ENCODE data around the gene CRELD2.

CRELD2 gene

DNA sequence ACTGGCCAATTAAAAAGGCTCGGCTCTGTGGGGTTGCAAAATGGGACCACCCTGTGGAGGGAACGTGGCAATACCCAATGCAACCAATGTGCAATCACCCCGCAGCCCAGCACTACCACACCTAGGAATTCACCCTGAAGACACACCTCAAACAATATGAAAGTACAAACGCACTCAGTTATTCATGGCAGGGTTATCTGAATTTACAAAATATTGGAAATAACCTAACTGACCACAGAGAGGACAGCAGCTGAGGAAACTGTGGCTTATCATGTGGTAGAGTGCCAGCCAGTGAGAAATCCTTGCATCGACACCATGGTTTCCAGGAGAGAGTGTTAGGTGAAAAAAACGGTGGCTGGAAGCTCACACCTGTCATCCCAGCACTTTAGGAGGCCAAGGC lies 18.9 kb upstream of the CRELD2 start:
- no peak for DNase-seq
- H3K27ac ChIP-seq: no peak overlapping the region
- TF ChIP-seq, protein P1, sequence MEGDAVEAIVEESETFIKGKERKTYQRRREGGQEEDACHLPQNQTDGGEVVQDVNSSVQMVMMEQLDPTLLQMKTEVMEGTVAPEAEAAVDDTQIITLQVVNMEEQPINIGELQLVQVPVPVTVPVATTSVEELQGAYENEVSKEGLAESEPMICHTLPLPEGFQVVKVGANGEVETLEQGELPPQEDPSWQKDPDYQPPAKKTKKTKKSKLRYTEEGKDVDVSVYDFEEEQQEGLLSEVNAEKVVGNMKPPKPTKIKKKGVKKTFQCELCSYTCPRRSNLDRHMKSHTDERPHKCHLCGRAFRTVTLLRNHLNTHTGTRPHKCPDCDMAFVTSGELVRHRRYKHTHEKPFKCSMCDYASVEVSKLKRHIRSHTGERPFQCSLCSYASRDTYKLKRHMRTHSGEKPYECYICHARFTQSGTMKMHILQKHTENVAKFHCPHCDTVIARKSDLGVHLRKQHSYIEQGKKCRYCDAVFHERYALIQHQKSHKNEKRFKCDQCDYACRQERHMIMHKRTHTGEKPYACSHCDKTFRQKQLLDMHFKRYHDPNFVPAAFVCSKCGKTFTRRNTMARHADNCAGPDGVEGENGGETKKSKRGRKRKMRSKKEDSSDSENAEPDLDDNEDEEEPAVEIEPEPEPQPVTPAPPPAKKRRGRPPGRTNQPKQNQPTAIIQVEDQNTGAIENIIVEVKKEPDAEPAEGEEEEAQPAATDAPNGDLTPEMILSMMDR (IDR thresholded peaks at IDR 0.05; ENCODE audit: low read depth, low read length): no peak
- no peaks in the 10 kb centered on the region for H3K9me3 ChIP-seq (ENCODE audit: severe bottlenecking)
- no peak overlapping the region for H3K4me3 ChIP-seq (ENCODE audit: low read depth, low read length)
- peaks cover 37% of the 10 kb centered on the region for H3K36me3 ChIP-seq
- no peaks in the 10 kb centered on the region for H3K27me3 ChIP-seq (ENCODE audit: insufficient read depth, low read depth, severe bottlenecking)

- TF ChIP-seq, protein P1 (IDR thresholded peaks at IDR 0.05; ENCODE audit: low read depth, low read length): no peak
- H3K36me3 ChIP-seq: peaks cover 37% of the 10 kb centered on the region
- H3K4me3 ChIP-seq (ENCODE audit: low read depth, low read length): no peak overlapping the region
- H3K27me3 ChIP-seq (ENCODE audit: insufficient read depth, low read depth, severe bottlenecking): no peaks in the 10 kb centered on the region
- H3K9me3 ChIP-seq (ENCODE audit: severe bottlenecking): no peaks in the 10 kb centered on the region
- DNase-seq: no peak
- H3K27ac ChIP-seq: no peak overlapping the region
Measured at GRCh38 chr22:49900441-49901230, 17.8 kb upstream of the CRELD2 start.

- no peak overlapping the region for H3K4me3 ChIP-seq (ENCODE audit: low read depth, low read length)
- TF ChIP-seq, protein P1 (IDR thresholded peaks at IDR 0.05; ENCODE audit: low read depth, low read length): no peak
- H3K36me3 ChIP-seq: peaks cover 37% of the 10 kb centered on the region
- H3K27ac ChIP-seq: no peak overlapping the region
- no peaks in the 10 kb centered on the region for H3K27me3 ChIP-seq (ENCODE audit: insufficient read depth, low read depth, severe bottlenecking)
- DNase-seq: no peak
- no peaks in the 10 kb centered on the region for H3K9me3 ChIP-seq (ENCODE audit: severe bottlenecking)
Measured at GRCh38 chr22:49901457-49901856, 17.0 kb upstream of the CRELD2 start.

GRCh38 chr22:49903322-49904039 lies 15.0 kb upstream of the CRELD2 start:
- H3K27me3 ChIP-seq (ENCODE audit: insufficient read depth, low read depth, severe bottlenecking): no peaks in the 10 kb centered on the region
- no peak for DNase-seq
- no peaks in the 10 kb centered on the region for H3K9me3 ChIP-seq (ENCODE audit: severe bottlenecking)
- no peak overlapping the region for H3K27ac ChIP-seq
- H3K36me3 ChIP-seq: peaks cover 44% of the 10 kb centered on the region
- no peak overlapping the region for H3K4me3 ChIP-seq (ENCODE audit: low read depth, low read length)
- TF ChIP-seq, protein P1 (IDR thresholded peaks at IDR 0.05; ENCODE audit: low read depth, low read length): no peak

DNA sequence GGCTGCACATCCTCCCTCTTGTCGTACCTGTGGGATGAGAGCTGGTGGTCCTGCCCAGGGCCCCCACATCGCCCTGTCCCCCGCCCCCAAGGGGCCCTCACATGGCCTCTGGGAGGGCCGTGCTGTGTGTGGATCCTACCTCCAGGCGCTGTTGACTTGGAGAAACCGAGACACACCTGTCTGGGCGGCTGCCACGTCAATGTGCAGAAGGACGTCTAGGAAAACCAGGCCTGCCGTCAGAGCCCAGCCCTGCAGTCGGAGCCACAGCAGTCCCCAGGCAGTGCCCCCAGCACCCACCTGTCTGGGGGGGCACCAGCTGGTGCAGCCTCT lies 14.4 kb upstream of the CRELD2 start:
- TF ChIP-seq, protein P1 (IDR thresholded peaks at IDR 0.05; ENCODE audit: low read depth, low read length): no peak
- peaks cover 39% of the 10 kb centered on the region for H3K36me3 ChIP-seq
- H3K27me3 ChIP-seq (ENCODE audit: insufficient read depth, low read depth, severe bottlenecking): no peaks in the 10 kb centered on the region

More for the DNA sequence above, 14.4 kb upstream of the CRELD2 start:
- Histone ChIP-seq H3K27ac (no peak overlapping the region), H3K9me3 (ENCODE audit: severe bottlenecking) (no peaks in the 10 kb centered on the region), H3K4me3 (ENCODE audit: low read depth, low read length) (no peak overlapping the region)
- DNase-seq: no peak
